IMR-90 (cell line): ENCODE data around the gene KRT74. TPM values are rescaled to one million over a fixed set of nuclear protein-coding genes. Genes with fewer than 3 reads are reported as not detected.

ENCODE experiments used
- ATAC-seq: fragments of 200-7000 bp; cut with Tn5 transposase; 2 replicates; pipeline ENCODE4 v1.9.1; 2020; ENCODE audit warnings: low read depth, mild to moderate bottlenecking, moderate library complexity
- BruUV-seq: library from RNA; stranded (reverse); fragments of 400-500 nt; replicated peaks from 2 replicates; lab custom pipeline; 2021; lab: Mats Ljungman, UMichigan
- CTCF ChIA-PET: fragments of 300-600 bp; formaldehyde crosslinking; extraction: SDS; loops from one replicate; lab custom pipeline; 2021; ENCODE audit warnings: antibody characterized with exemption; lab: Yijun Ruan, JAX
- POLR2A ChIA-PET: fragments of 300-600 bp; sonication (Branson Sonifier 250); formaldehyde crosslinking; loops from one replicate; lab custom pipeline; 2022; ENCODE audit warnings: antibody characterized with exemption; ENCODE audit not compliant: unreplicated experiment; lab: Charles Lee
- DNase-seq: peaks from one replicate; pipeline ENCODE4 v3.0.0; 2013
- H2AFZ ChIP-seq: replicated peaks from 2 replicates; pipeline ENCODE3; 2013; ENCODE audit warnings: low read length, mild to moderate bottlenecking; ENCODE audit not compliant: poor library complexity
- H2AK5ac ChIP-seq: 2 replicates; pipeline ENCODE4 v1.6.1; 2013; ENCODE audit warnings: low read depth, low read length, inconsistent platforms
- H2AK9ac ChIP-seq: replicated peaks from 2 replicates; pipeline ENCODE3; 2013; ENCODE audit warnings: mild to moderate bottlenecking, low read depth, low read length, moderate library complexity; ENCODE audit not compliant: poor library complexity
- H2BK120ac ChIP-seq: 2 replicates; pipeline ENCODE4 v1.6.1; 2013; ENCODE audit warnings: low read depth, low read length, inconsistent platforms
- H2BK15ac ChIP-seq: 3 replicates; pipeline ENCODE4 v1.6.1; 2013; ENCODE audit warnings: low read depth, low read length, inconsistent platforms
- H2BK20ac ChIP-seq: 2 replicates; pipeline ENCODE4 v1.6.1; 2013; ENCODE audit warnings: low read depth, mild to moderate bottlenecking, inconsistent platforms, low read length, moderate library complexity
- H2BK5ac ChIP-seq: 2 replicates; pipeline ENCODE4 v1.6.1; 2013; ENCODE audit warnings: mild to moderate bottlenecking, low read depth, low read length, inconsistent platforms; ENCODE audit not compliant: poor library complexity, severe bottlenecking
- H3K14ac ChIP-seq: replicated peaks from 2 replicates; pipeline ENCODE4 v1.6.1; 2013; ENCODE audit warnings: low read depth, low read length, inconsistent platforms
- H3K18ac ChIP-seq: 2 replicates; pipeline ENCODE4 v1.6.1; 2013; ENCODE audit warnings: low read depth, low read length, control low read depth
- H3K23ac ChIP-seq: 2 replicates; pipeline ENCODE4 v1.6.1; 2013; ENCODE audit warnings: low read depth, low read length, inconsistent platforms
- H3K27ac ChIP-seq: 2 replicates; pipeline ENCODE4 v1.5.1; 2013; ENCODE audit warnings: mild to moderate bottlenecking, control low read depth, low read length; ENCODE audit not compliant: insufficient read depth
- H3K27me3 ChIP-seq: 2 replicates; pipeline ENCODE4 v1.6.1; 2013; ENCODE audit warnings: low read length; ENCODE audit not compliant: control insufficient read depth, insufficient read depth
- H3K36me3 ChIP-seq: 2 replicates; pipeline ENCODE4 v1.6.1; 2013; ENCODE audit warnings: low read length, mixed read lengths; ENCODE audit not compliant: control insufficient read depth, insufficient read depth
- H3K4ac ChIP-seq: 2 replicates; pipeline ENCODE4 v1.6.1; 2013; ENCODE audit warnings: low read depth, low read length, inconsistent platforms
- H3K4me1 ChIP-seq: 2 replicates; pipeline ENCODE4 v1.6.1; 2013; ENCODE audit warnings: low read length, mixed read lengths; ENCODE audit not compliant: control insufficient read depth, insufficient read depth
- H3K4me2 ChIP-seq: 2 replicates; pipeline ENCODE4 v1.6.1; 2013; ENCODE audit warnings: low read depth, mild to moderate bottlenecking, control low read depth, low read length, moderate library complexity
- H3K4me3 ChIP-seq: 2 replicates; pipeline ENCODE4 v1.5.1; 2013; ENCODE audit warnings: low read depth, mild to moderate bottlenecking, control low read depth, low read length, moderate library complexity; ENCODE audit not compliant: insufficient read depth
- H3K56ac ChIP-seq: 2 replicates; pipeline ENCODE4 v1.6.1; 2013; ENCODE audit warnings: low read length, inconsistent platforms; ENCODE audit not compliant: insufficient read depth; ENCODE audit errors: extremely low read depth
- H3K79me1 ChIP-seq, 2 experiments: 2 replicates each; pipeline ENCODE4 v1.6.1; 2013; ENCODE audit warnings: low read length in 2 of 2, inconsistent platforms in 1 of 2, low read depth in 1 of 2
- H3K9ac ChIP-seq: 2 replicates; pipeline ENCODE4 v1.6.1; 2013; ENCODE audit warnings: low read depth, low read length, control low read depth
- H3K9me1 ChIP-seq: 2 replicates; pipeline ENCODE4 v1.6.1; 2013; ENCODE audit warnings: low read length, inconsistent platforms; ENCODE audit not compliant: insufficient read depth
- H3K9me3 ChIP-seq: 2 replicates; pipeline ENCODE4 v1.6.1; 2013; ENCODE audit warnings: low read length; ENCODE audit not compliant: control insufficient read depth, insufficient read depth
- H4K20me1 ChIP-seq: 2 replicates; pipeline ENCODE4 v1.6.1; 2013; ENCODE audit warnings: low read length, inconsistent platforms; ENCODE audit not compliant: insufficient read depth
- H4K5ac ChIP-seq: 2 replicates; pipeline ENCODE4 v1.6.1; 2013; ENCODE audit warnings: mild to moderate bottlenecking, low read depth, low read length, control low read depth
- H4K8ac ChIP-seq, 2 experiments: 2 replicates each; pipeline ENCODE4 v1.6.1; 2013; ENCODE audit warnings: low read depth in 2 of 2, low read length in 2 of 2, control low read depth in 1 of 2, inconsistent platforms in 1 of 2
- H4K91ac ChIP-seq: 2 replicates; pipeline ENCODE4 v1.6.1; 2013; ENCODE audit warnings: low read depth, low read length, inconsistent platforms; ENCODE audit not compliant: insufficient read depth
- MAZ ChIP-seq: IDR thresholded peaks from 2 replicates; pipeline ENCODE4 v1.6.1; 2012; ENCODE audit warnings: low read depth, mild to moderate bottlenecking, low read length, improper control_type of control experiment, moderate library complexity, borderline replicate concordance
- whole genome bisulfite sequencing, 2 experiments: methylation state at CpG; one replicate each; pipeline versions ENCODE4 v1.1.5 to v1.1.7; 2013; ENCODE audit warnings: missing lambda C conversion rate in 2 of 2; ENCODE audit not compliant: insufficient read length in 1 of 2; ENCODE audit errors: extremely low coverage in 2 of 2; 5-methylcytosine and 5-hydroxymethylcytosine counted together
- dilution Hi-C: fragments of 300-500 bp; cut with HindIII; formaldehyde crosslinking; loops from one replicate; pipeline ENCODE4 v1.14.3; 2018; ENCODE audit warnings: low sequenced_read_pairs; ENCODE audit not compliant: unreplicated experiment
- in situ Hi-C: fragments of 300-500 bp; cut with MboI; formaldehyde crosslinking; loops from 3 replicates; pipeline ENCODE4 v1.14.3; 2019; ENCODE audit warnings: low sequenced_read_pairs, inconsistent platforms, mixed read lengths
- intact Hi-C: fragments of 100-400 bp; cut with micrococcal nuclease; formaldehyde crosslinking; loops from 2 replicates; pipeline ENCODE4 v1.10.0; 2022
- polyA plus RNA-seq, 3 experiments: library from polyadenylated mRNA; depleted of rRNA; stranded (reverse); fragments of >200 nt; gene quantifications; 2 replicates each; pipeline ENCODE4 v1.2.3, GENCODE V29; 2012; ENCODE audit warnings: low replicate concordance in 1 of 3
- total RNA-seq: library from RNA; depleted of rRNA; stranded (reverse); fragments of >200 nt; gene quantifications from 2 replicates; pipeline ENCODE4 v1.2.3, GENCODE V29; 2012

Gene KRT74
- total and polyA plus RNA-seq, 2 of the 4 experiments (the other 2 are of a cell fraction), result not detected

- Histone ChIP-seq H3K4me3 (no peak overlapping the region), H3K18ac (no peak overlapping the region), H2BK120ac (no peak overlapping the region), H3K4me2 (no peak overlapping the region), H3K9ac (no peak overlapping the region), H3K27ac (no peak overlapping the region), H4K20me1 (no peaks in the 10 kb centered on the region), H3K56ac (no peak overlapping the region), H3K36me3 (no peaks in the 10 kb centered on the region), H3K9me1 (no peaks in the 10 kb centered on the region; the same call in 1 of the 2 replicates), H4K91ac (no peak overlapping the region), H3K4me1 (no peaks in the 10 kb centered on the region), H3K4ac (no peak overlapping the region), H3K14ac (no peak overlapping the region), H2AFZ (no peak overlapping the region), H4K5ac (no peak overlapping the region), H2BK15ac (no peak overlapping the region), H3K23ac (no peak overlapping the region), H2AK5ac (no peak overlapping the region), H4K8ac (no peak overlapping the region), H3K27me3 (peaks cover 8% of the 10 kb centered on the region), H2BK5ac (no peak overlapping the region), H3K79me1 (no peaks in the 10 kb centered on the region), H2BK20ac (no peak overlapping the region), H2AK9ac (no peak overlapping the region), H3K9me3 (no peaks in the 10 kb centered on the region)
- ChIA-PET CTCF (no interaction called here), POLR2A (no interaction called here)
- dilution Hi-C loops (no loop called here), intact Hi-C loops (no loop called here), in situ Hi-C loops (no loop called here)
- BruUV-seq, result no TSS peak
- ATAC-seq (no peak), DNase-seq (no peak)
- no peak for TF ChIP-seq MAZ
- WGBS, 2 experiments, result no CpG with 5 or more reads among the region's 5 CpGs
These were observed 31.9 kb downstream of the KRT74 start for GRCh38 chr12:52541709-52542108.
